Measurements from ENCODE around the gene MYO5A. TPM values are rescaled to one million over a fixed set of nuclear protein-coding genes. Genes with fewer than 3 reads are reported as not detected.

Gene MYO5A
- total and polyA plus RNA-seq, 2 donors (not counting 3 experiments of a cell fraction or from before 2014, with no cell fraction given), result 31.9 to 91.9 TPM

DNA sequence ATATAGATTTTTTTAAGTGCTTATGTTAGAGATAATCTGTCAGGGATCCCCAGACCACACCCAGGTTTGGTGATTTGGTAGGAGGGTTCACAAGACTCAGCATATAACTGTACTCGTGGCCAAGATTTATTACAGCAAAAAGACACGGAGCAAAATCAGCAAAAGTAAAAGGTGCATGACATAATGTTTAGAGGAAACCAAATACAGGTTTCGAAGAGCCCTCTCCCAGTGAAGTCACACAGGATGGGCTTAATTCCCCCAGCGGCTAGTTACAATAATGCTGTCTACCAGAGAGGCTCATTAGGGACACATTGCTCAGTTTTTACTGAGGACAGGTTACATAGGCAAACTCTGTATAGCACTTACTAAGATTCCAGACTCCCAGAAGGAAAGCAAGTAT lies 36.5 kb downstream of the MYO5A start:
- peak overlapping the region; percentile 91 for H3K4me2 ChIP-seq (ENCODE audit: insufficient read depth, low read length)
- FAIRE-seq (no peak), DNase-seq (ENCODE audit: low read depth, low spot score) (peak; percentile 60)
- no peaks in the 10 kb centered on the region for H4K20me1 ChIP-seq (replicated peaks; ENCODE audit: control insufficient read depth, extremely low read depth, insufficient read depth, low read length)
- peaks cover 77% of the 10 kb centered on the region for H3K4me1 ChIP-seq (ENCODE audit: control insufficient read depth, extremely low read depth, insufficient read depth, low read length)
- no peaks in the 10 kb centered on the region for H3K9me1 ChIP-seq (replicated peaks; ENCODE audit: control insufficient read depth, extremely low read depth, insufficient read depth, low read length)
- no peaks in the 10 kb centered on the region for H3K27me3 ChIP-seq (ENCODE audit: control insufficient read depth in 2 of 2, insufficient read depth in 2 of 2, low read length in 2 of 2)
- peak overlapping the region; percentile 81 for H3K9ac ChIP-seq (replicated peaks; ENCODE audit: extremely low read depth, insufficient read depth, low read length)
- dilution Hi-C loops (cut with MboI; ENCODE audit: extremely low pct_ligation_motif_present, low sequenced_read_pairs) (no loop called here), intact Hi-C loops (cut with micrococcal nuclease) (loop anchor here (2.0 to 10.0 kb wide), 4 partner anchors 37 to 615 kb away; partner anchors contain the start of gene MYO5A)
- BruUV-seq (replicated peaks), result no TSS peak
- no peaks in the 10 kb centered on the region for H3K9me3 ChIP-seq (replicated peaks; ENCODE audit: control insufficient read depth, insufficient read depth, low read length)
- CTCF ChIA-PET, result interaction anchor here (1.1 kb wide), 1 partner anchor 36 kb away, joined by 3 read pairs; the partner anchor contains the start of gene MYO5A
- peaks cover 84% of the 10 kb centered on the region for H3K79me2 ChIP-seq (ENCODE audit: control insufficient read depth, insufficient read depth, low read length)
- TF ChIP-seq MYC (IDR thresholded peaks at IDR 0.05; ENCODE audit: low read depth, low read length), result no peak
- TF ChIP-seq EZH2 (IDR thresholded peaks at IDR 0.05; ENCODE audit: borderline replicate concordance, low read depth, low read length, severe bottlenecking), result no peak
- TF ChIP-seq FOS (IDR thresholded peaks at IDR 0.05; ENCODE audit: borderline replicate concordance, insufficient read depth, low read length), result no peak
- no peak for TF ChIP-seq POLR2A (IDR thresholded peaks at IDR 0.05; ENCODE audit: low read depth, low read length)
- TF ChIP-seq GATA2 (IDR thresholded peaks at IDR 0.05; ENCODE audit: insufficient read depth, insufficient read length, low read depth, low read length), result no peak
- TF ChIP-seq JUN (IDR thresholded peaks at IDR 0.05; ENCODE audit: borderline replicate concordance, insufficient read depth, insufficient read length, low read depth), result no peak
- TF ChIP-seq, protein P1, sequence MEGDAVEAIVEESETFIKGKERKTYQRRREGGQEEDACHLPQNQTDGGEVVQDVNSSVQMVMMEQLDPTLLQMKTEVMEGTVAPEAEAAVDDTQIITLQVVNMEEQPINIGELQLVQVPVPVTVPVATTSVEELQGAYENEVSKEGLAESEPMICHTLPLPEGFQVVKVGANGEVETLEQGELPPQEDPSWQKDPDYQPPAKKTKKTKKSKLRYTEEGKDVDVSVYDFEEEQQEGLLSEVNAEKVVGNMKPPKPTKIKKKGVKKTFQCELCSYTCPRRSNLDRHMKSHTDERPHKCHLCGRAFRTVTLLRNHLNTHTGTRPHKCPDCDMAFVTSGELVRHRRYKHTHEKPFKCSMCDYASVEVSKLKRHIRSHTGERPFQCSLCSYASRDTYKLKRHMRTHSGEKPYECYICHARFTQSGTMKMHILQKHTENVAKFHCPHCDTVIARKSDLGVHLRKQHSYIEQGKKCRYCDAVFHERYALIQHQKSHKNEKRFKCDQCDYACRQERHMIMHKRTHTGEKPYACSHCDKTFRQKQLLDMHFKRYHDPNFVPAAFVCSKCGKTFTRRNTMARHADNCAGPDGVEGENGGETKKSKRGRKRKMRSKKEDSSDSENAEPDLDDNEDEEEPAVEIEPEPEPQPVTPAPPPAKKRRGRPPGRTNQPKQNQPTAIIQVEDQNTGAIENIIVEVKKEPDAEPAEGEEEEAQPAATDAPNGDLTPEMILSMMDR (IDR thresholded peaks at IDR 0.05; ENCODE audit: extremely low read depth in 1 of 2, insufficient read depth in 1 of 2, low read depth in 1 of 2, low read length in 2 of 2), result no peak
- TF ChIP-seq, protein P2, sequence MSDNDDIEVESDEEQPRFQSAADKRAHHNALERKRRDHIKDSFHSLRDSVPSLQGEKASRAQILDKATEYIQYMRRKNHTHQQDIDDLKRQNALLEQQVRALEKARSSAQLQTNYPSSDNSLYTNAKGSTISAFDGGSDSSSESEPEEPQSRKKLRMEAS (IDR thresholded peaks at IDR 0.05; ENCODE audit: insufficient read depth, insufficient read length), result no peak
- no peak for TF ChIP-seq POLR2AphosphoS5 (IDR thresholded peaks at IDR 0.05; ENCODE audit: insufficient read depth, low read depth, low read length)
- POLR2A ChIA-PET, result no interaction called here
- no peak overlapping the region for H2AFZ ChIP-seq (ENCODE audit: low read depth, low read length)
- no peaks in the 10 kb centered on the region for H3K36me3 ChIP-seq (ENCODE audit: control insufficient read depth in 2 of 2, extremely low read depth in 1 of 2, insufficient read depth in 2 of 2, low read length in 2 of 2)
- peak overlapping the region in 1 of 3 experiments; percentile 40 for H3K4me3 ChIP-seq (replicated peaks in 1 of 3; ENCODE audit: insufficient read depth in 1 of 3, low read depth in 1 of 3, low read length in 3 of 3)
- H3K27ac ChIP-seq (ENCODE audit: insufficient read depth, low read depth, low read length), result peak overlapping the region; percentile 97

Measured in endothelial cell of umbilical vein (primary cell).